Measurements from ENCODE around the gene IGFN1. TPM values are rescaled to one million over a fixed set of nuclear protein-coding genes. Genes with fewer than 3 reads are reported as not detected.

The IGFN1 gene
- total RNA-seq: not detected
- polyA plus RNA-seq (2013, experiment 1 of 2): not detected
- 0.04 TPM for polyA plus RNA-seq (2013, experiment 2 of 2)
- 0 to 0.37 (median 0) reads per million in 172 experiments for total RNA-seq

DNA sequence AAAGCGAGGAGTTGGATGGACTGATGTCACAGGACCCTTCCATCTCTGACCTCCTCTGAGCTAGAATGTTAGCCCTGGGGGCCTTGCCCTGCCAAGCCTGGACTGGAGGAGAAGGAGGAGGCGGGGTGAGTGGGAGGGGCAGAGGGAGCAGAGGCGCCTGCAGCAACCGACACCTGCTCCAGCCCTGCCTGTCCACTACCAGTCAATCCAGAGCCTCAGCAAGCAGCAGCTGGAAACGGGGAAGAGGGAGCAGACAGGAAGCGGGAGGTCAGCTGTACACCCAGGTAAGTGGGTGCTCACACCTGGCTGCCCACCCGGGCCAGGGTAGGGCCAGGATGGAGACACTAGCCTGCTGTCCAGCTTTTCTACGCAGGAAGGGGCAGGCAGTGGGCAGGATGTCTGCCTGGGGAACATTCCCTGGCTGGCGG lies at the start of gene IGFN1:
Gene IGFN1, plus strand, starts transcription at position 201 of the 428 bp plus-strand sequence. CDS start 2,470 bp downstream, outside the sequence.
- no peak for DNase-seq
- Mint-ChIP-seq H3K27me3 (peaks cover 22% of the 10 kb centered on the region), H3K27ac (no peak within 1 kb of the TSS), H3K9me3 (no peaks in the 10 kb centered on the region), H3K4me1 (ENCODE audit: low read depth) (no peaks in the 10 kb centered on the region), H3K4me3 (no peak within 1 kb of the TSS), H3K36me3 (ENCODE audit: low read depth) (no peaks in the 10 kb centered on the region)
- CTCF ChIA-PET: no interaction called here
- intact Hi-C loops (cut with DNase I, micrococcal nuclease): no loop called here
- Histone ChIP-seq H3K4me3 (ENCODE audit: low read length) (no peak within 1 kb of the TSS), H3K27me3 (ENCODE audit: control insufficient read depth in 1 of 2, insufficient read depth in 2 of 2, low read length in 2 of 2) (peaks cover 0 to 4% of the 10 kb centered on the region in 2 experiments), H3K4me1 (ENCODE audit: insufficient read depth, low read length) (no peaks in the 10 kb centered on the region), H3K36me3 (ENCODE audit: insufficient read depth, low read length) (no peaks in the 10 kb centered on the region), H3K27ac (ENCODE audit: low read depth in 1 of 2, low read length in 2 of 2) (no peak within 1 kb of the TSS), H3K9me3 (ENCODE audit: control insufficient read depth in 1 of 2, insufficient read depth in 1 of 2, low read length in 2 of 2) (no peaks in the 10 kb centered on the region)
- TF ChIP-seq, protein P1, sequence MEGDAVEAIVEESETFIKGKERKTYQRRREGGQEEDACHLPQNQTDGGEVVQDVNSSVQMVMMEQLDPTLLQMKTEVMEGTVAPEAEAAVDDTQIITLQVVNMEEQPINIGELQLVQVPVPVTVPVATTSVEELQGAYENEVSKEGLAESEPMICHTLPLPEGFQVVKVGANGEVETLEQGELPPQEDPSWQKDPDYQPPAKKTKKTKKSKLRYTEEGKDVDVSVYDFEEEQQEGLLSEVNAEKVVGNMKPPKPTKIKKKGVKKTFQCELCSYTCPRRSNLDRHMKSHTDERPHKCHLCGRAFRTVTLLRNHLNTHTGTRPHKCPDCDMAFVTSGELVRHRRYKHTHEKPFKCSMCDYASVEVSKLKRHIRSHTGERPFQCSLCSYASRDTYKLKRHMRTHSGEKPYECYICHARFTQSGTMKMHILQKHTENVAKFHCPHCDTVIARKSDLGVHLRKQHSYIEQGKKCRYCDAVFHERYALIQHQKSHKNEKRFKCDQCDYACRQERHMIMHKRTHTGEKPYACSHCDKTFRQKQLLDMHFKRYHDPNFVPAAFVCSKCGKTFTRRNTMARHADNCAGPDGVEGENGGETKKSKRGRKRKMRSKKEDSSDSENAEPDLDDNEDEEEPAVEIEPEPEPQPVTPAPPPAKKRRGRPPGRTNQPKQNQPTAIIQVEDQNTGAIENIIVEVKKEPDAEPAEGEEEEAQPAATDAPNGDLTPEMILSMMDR (IDR thresholded peaks at IDR 0.05): no peak
- POLR2A ChIA-PET: no interaction called here
- ATAC-seq (ENCODE audit: poor library complexity): no peak

DNA sequence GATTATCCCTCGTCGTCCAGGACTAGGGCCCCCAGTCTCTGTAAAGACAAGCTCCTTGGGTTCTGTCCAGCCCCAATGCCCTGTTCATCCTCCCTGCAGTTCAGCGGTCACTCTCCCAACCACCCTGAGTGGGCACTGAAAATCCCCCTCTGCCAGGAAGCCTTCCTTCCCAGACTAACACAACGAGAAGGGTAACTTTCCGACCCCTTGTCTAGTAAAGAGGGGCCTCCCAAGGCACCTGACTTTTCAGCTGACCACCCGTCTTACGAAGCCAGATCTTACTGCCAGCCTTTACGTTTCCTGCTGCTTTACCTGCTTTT lies 49.7 kb upstream of the IGFN1 start:
- no peaks in the 10 kb centered on the region for H3K9me3 ChIP-seq (ENCODE audit: control insufficient read depth in 1 of 2, insufficient read depth in 1 of 2, low read length in 2 of 2)
- ChIA-PET POLR2A (interaction anchor here (0.6 kb wide), 1 partner anchor 1086 kb away, joined by 3 read pairs; no protein-coding TSS in a partner anchor), CTCF (no interaction called here)
- H3K9me3 Mint-ChIP-seq: no peaks in the 10 kb centered on the region
- H3K4me1 ChIP-seq (ENCODE audit: insufficient read depth, low read length): no peaks in the 10 kb centered on the region
- intact Hi-C loops (cut with DNase I, micrococcal nuclease): no loop called here
- no peak for ATAC-seq (ENCODE audit: poor library complexity)
- peaks cover 57% of the 10 kb centered on the region for H3K36me3 ChIP-seq (ENCODE audit: insufficient read depth, low read length)
- no peak for DNase-seq
- H3K36me3 Mint-ChIP-seq (ENCODE audit: low read depth): peaks cover 72% of the 10 kb centered on the region
- TF ChIP-seq, protein P1 (IDR thresholded peaks at IDR 0.05): no peak
- H3K4me3 ChIP-seq (ENCODE audit: low read length): no peak overlapping the region
- no peaks in the 10 kb centered on the region for H3K27me3 ChIP-seq (ENCODE audit: control insufficient read depth in 1 of 2, insufficient read depth in 2 of 2, low read length in 2 of 2)
- no peaks in the 10 kb centered on the region for H3K27me3 Mint-ChIP-seq
- H3K27ac Mint-ChIP-seq: no peak overlapping the region
- H3K27ac ChIP-seq (ENCODE audit: low read depth in 1 of 2, low read length in 2 of 2): no peak overlapping the region
- no peaks in the 10 kb centered on the region for H3K4me1 Mint-ChIP-seq (ENCODE audit: low read depth)
- no peak overlapping the region for H3K4me3 Mint-ChIP-seq

DNA sequence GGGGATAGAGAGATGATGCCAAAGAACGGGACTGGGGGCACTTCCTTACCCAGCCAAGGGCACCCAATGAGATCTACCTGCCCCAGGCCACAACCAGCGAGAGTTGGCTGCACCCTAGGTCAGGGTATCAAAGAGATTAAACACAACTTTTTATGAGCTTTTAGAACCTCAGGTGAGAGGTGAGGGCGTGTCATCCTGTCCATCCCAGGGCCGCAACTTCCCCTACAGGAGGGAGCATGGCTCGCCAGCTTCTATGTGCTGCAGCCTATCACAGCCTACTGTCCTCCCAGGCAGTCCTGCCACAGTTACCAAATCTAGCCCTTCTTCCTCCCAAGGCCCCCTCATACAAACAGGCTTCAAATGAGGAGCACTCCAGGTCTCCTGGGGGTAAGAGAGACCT lies 49.2 kb upstream of the IGFN1 start:
- ATAC-seq (ENCODE audit: poor library complexity): no peak
- H3K4me1 ChIP-seq (ENCODE audit: insufficient read depth, low read length): no peaks in the 10 kb centered on the region
- Mint-ChIP-seq H3K27me3 (no peaks in the 10 kb centered on the region), H3K9me3 (no peaks in the 10 kb centered on the region), H3K4me3 (no peak overlapping the region), H3K27ac (no peak overlapping the region), H3K4me1 (ENCODE audit: low read depth) (no peaks in the 10 kb centered on the region), H3K36me3 (ENCODE audit: low read depth) (peaks cover 76% of the 10 kb centered on the region)
- no peak overlapping the region for H3K27ac ChIP-seq (ENCODE audit: low read depth in 1 of 2, low read length in 2 of 2)
- intact Hi-C loops (cut with DNase I, micrococcal nuclease): no loop called here
- no peaks in the 10 kb centered on the region for H3K27me3 ChIP-seq (ENCODE audit: control insufficient read depth in 1 of 2, insufficient read depth in 2 of 2, low read length in 2 of 2)
- TF ChIP-seq, protein P1 (IDR thresholded peaks at IDR 0.05): no peak
- DNase-seq: no peak
- H3K4me3 ChIP-seq (ENCODE audit: low read length): no peak overlapping the region
- ChIA-PET CTCF (no interaction called here), POLR2A (interaction anchor here (0.6 kb wide), 1 partner anchor 1087 kb away, joined by 3 read pairs; no protein-coding TSS in a partner anchor)
- H3K9me3 ChIP-seq (ENCODE audit: control insufficient read depth in 1 of 2, insufficient read depth in 1 of 2, low read length in 2 of 2): no peaks in the 10 kb centered on the region
- H3K36me3 ChIP-seq (ENCODE audit: insufficient read depth, low read length): peaks cover 59% of the 10 kb centered on the region

Measured in CD4-positive, alpha-beta T cell (primary cell).